Breast epithelium (tissue), 4 donors: ENCODE measurements around the gene GLI3. TPM values are rescaled to one million over a fixed set of nuclear protein-coding genes. Genes with fewer than 3 reads are reported as not detected.

Experiments
- DNase-seq, 2 donors: peaks; one replicate each; pipeline ENCODE4 v3.0.0-alpha.2; 2019; ENCODE audit warnings: low spot score in 2 of 2
- H3K27ac ChIP-seq, 2 donors: fragments of 200-600 bp; sonication (generic) in 1 of 2; one replicate each; pipeline ENCODE4 v1.5.1; 2016 to 2019; ENCODE audit warnings: mild to moderate bottlenecking in 1 of 2
- H3K27me3 ChIP-seq, 2 donors: fragments of 200-600 bp; sonication (generic) in 1 of 2; one replicate each; pipeline versions ENCODE4 v1.5.1 to v1.6.0; 2017 to 2019; ENCODE audit warnings: control low read depth in 1 of 2, mild to moderate bottlenecking in 1 of 2
- H3K36me3 ChIP-seq: fragments of 200-600 bp; one replicate; pipeline ENCODE4 v1.5.1; 2019
- H3K4me1 ChIP-seq, 2 donors: fragments of 200-600 bp; sonication (generic); one replicate each; pipeline ENCODE4 v1.5.1; 2016 to 2019; ENCODE audit warnings: control low read depth in 1 of 2
- H3K4me3 ChIP-seq, 3 donors: fragments of 200-600 bp; sonication (generic); 1 replicate in 2 of 3; 2 replicates in 1 of 3; pipeline ENCODE4 v1.5.1; 2016 to 2019; ENCODE audit warnings: mild to moderate bottlenecking in 3 of 3, moderate library complexity in 2 of 3
- H3K9me3 ChIP-seq, 2 donors: fragments of 200-600 bp; sonication (generic) in 1 of 2; one replicate each; pipeline ENCODE4 v1.5.1; 2016 to 2019; ENCODE audit warnings: control low read depth in 1 of 2
- CTCF ChIP-seq, 3 donors: fragments of 450-650 bp; IDR thresholded peaks; one replicate each; pipeline ENCODE4 v1.5.1; 2016 to 2017; ENCODE audit warnings: antibody characterized with exemption in 3 of 3, mild to moderate bottlenecking in 3 of 3, moderate library complexity in 3 of 3
- POLR2A ChIP-seq: fragments of 450-650 bp; IDR thresholded peaks from one replicate; pipeline ENCODE4 v1.6.1; 2016; ENCODE audit warnings: antibody characterized with exemption, mild to moderate bottlenecking, moderate library complexity
- POLR2AphosphoS5 ChIP-seq, 3 donors: sonication (generic); formaldehyde crosslinking; IDR thresholded peaks; one replicate each; pipeline ENCODE4 v1.6.1; 2017; ENCODE audit warnings: antibody characterized with exemption in 3 of 3
- intact Hi-C: fragments of 100-400 bp; cut with DNase I; formaldehyde crosslinking; loops from one replicate; pipeline ENCODE4 v1.15.1; 2023; ENCODE audit warnings: low total_unique reads
- total RNA-seq, 3 donors: library from RNA; depleted of rRNA; stranded (reverse); fragments of >200 nt; gene quantifications; one replicate each; pipeline ENCODE4 v1.1.0, GENCODE V29; 2016

GLI3 gene
- total RNA-seq, 3 donors from 2014 or later: 10.2 to 29.9 (median 22.6) TPM

- no peak for DNase-seq
- H3K27ac ChIP-seq: no peak overlapping the region
- no peaks in the 10 kb centered on the region for H3K4me1 ChIP-seq
- H3K27me3 ChIP-seq: no peaks in the 10 kb centered on the region
- intact Hi-C loops: no loop called here
- H3K36me3 ChIP-seq: no peaks in the 10 kb centered on the region
- no peak overlapping the region for H3K4me3 ChIP-seq
- no peak for TF ChIP-seq CTCF (IDR thresholded peaks at IDR 0.05)
- TF ChIP-seq POLR2A: no peak
- no peak for TF ChIP-seq POLR2AphosphoS5 (IDR thresholded peaks at IDR 0.05)
- H3K9me3 ChIP-seq: no peaks in the 10 kb centered on the region
Observed at GRCh38 chr7:42242381-42242780, 5.4 kb upstream of the GLI3 start.

- no peaks in the 10 kb centered on the region for H3K9me3 ChIP-seq
- no peaks in the 10 kb centered on the region for H3K36me3 ChIP-seq
- no peaks in the 10 kb centered on the region for H3K4me1 ChIP-seq
- DNase-seq: no peak
- TF ChIP-seq CTCF (IDR thresholded peaks at IDR 0.05) (no peak), POLR2A (no peak), POLR2AphosphoS5 (IDR thresholded peaks at IDR 0.05) (no peak)
- peak overlapping the region; percentile 7 to 23 for H3K27ac ChIP-seq
- intact Hi-C loops: no loop called here
- no peaks in the 10 kb centered on the region for H3K27me3 ChIP-seq
- no peak overlapping the region for H3K4me3 ChIP-seq
Observed at GRCh38 chr7:42241424-42241823, 4.4 kb upstream of the GLI3 start.

GRCh38 chr7:42240416-42240815 is 3.4 kb upstream of the GLI3 start:
- Histone ChIP-seq H3K9me3 (no peaks in the 10 kb centered on the region), H3K36me3 (no peaks in the 10 kb centered on the region), H3K4me3 (no peak overlapping the region), H3K4me1 (no peaks in the 10 kb centered on the region), H3K27me3 (peaks cover 0 to 4% of the 10 kb centered on the region in 2 donors), H3K27ac (peak overlapping the region; percentile 38 to 94)
- TF ChIP-seq POLR2AphosphoS5 (IDR thresholded peaks at IDR 0.05): no peak
- TF ChIP-seq POLR2A: no peak
- TF ChIP-seq CTCF (IDR thresholded peaks at IDR 0.05): no peak
- DNase-seq: no peak
- intact Hi-C loops: no loop called here

GRCh38 chr7:42238709-42239366 is 1.8 kb upstream of the GLI3 start:
- Histone ChIP-seq H3K9me3 (no peaks in the 10 kb centered on the region), H3K4me1 (no peaks in the 10 kb centered on the region), H3K27me3 (peaks cover 0 to 7% of the 10 kb centered on the region in 2 donors), H3K27ac (peak overlapping the region; percentile 94 to 98), H3K4me3 (peak overlapping the region in 2 of 3 donors; percentile 76 to 97), H3K36me3 (no peaks in the 10 kb centered on the region)
- intact Hi-C loops: no loop called here
- no peak for DNase-seq
- TF ChIP-seq POLR2AphosphoS5 (IDR thresholded peaks at IDR 0.05) (peak in 2 of 3 donors; percentile 15 to 32), CTCF (IDR thresholded peaks at IDR 0.05) (no peak)

- Histone ChIP-seq H3K27ac (peak overlapping the region; percentile 94 to 98), H3K27me3 (peaks cover 0 to 7% of the 10 kb centered on the region in 2 donors), H3K36me3 (no peaks in the 10 kb centered on the region), H3K9me3 (no peaks in the 10 kb centered on the region), H3K4me1 (no peaks in the 10 kb centered on the region), H3K4me3 (peak overlapping the region; percentile 76 to 97 (median 82))
- DNase-seq: peak; percentile 75 to 81
- TF ChIP-seq POLR2AphosphoS5 (IDR thresholded peaks at IDR 0.05) (peak in 2 of 3 donors; percentile 17 to 40), POLR2A (no peak), CTCF (IDR thresholded peaks at IDR 0.05) (peak in 1 of 3 donors; percentile 11)
- intact Hi-C loops: no loop called here
Observed at GRCh38 chr7:42237811-42238541, 967 bp upstream of the GLI3 start.
